Activated CD4-positive, alpha-beta T cell treated with anti-CD3 and anti-CD28 coated beads for 36 hours (primary cell): ENCODE data around the gene C19orf25. TPM values are rescaled to one million over a fixed set of nuclear protein-coding genes. Genes with fewer than 3 reads are reported as not detected.

ENCODE experiments used
- total RNA-seq, 2 experiments: library from RNA; stranded (reverse); gene quantifications; one replicate each; pipeline ENCODE4 v1.2.3, GENCODE V29; 2021

The C19orf25 gene
- total RNA-seq, 2 experiments from 2014 or later: 19.9 to 26.9 TPM

Other genes with a start within 250 kb of the C19orf25 start
- gene CBARP, start 241.2 kb downstream of the C19orf25 start, total RNA-seq: 1 to 10 TPM in 1 of 2 experiments, under 1 TPM in 1; 0.82 to 1.1 TPM
- gene ATP5F1D, start 237.5 kb downstream of the C19orf25 start, total RNA-seq: 100 to 1,000 TPM; 161 to 180 TPM
- gene MIDN, start 230.6 kb downstream of the C19orf25 start, total RNA-seq: 10 to 100 TPM; 46.5 to 47.9 TPM
- 100 to 1,000 TPM; 123 to 188 TPM for gene CIRBP, start 209.9 kb downstream of the C19orf25 start, total RNA-seq
- gene FAM174C, start 203.7 kb downstream of the C19orf25 start, total RNA-seq: 10 to 100 TPM; 75.3 to 88.3 TPM
- not detected for gene EFNA2, start 193.3 kb downstream of the C19orf25 start, total RNA-seq
- 100 to 1,000 TPM in 1 of 2 experiments, 10 to 100 TPM in 1; 93.4 to 113 TPM for gene NDUFS7, start 95.3 kb downstream of the C19orf25 start, total RNA-seq
- 10 to 100 TPM; 30.4 to 31.5 TPM for gene GAMT, start 77.7 kb downstream of the C19orf25 start, total RNA-seq
- 100 to 1,000 TPM; 248 to 347 TPM for gene DAZAP1, start 71.6 kb downstream of the C19orf25 start, total RNA-seq
- 1,000 to 10,000 TPM; 1,716 to 1,858 TPM for gene RPS15, start 40.8 kb downstream of the C19orf25 start, total RNA-seq
- gene APC2, start 29.1 kb downstream of the C19orf25 start, total RNA-seq: under 1 TPM; 0.09 to 0.14 TPM
- 1 to 10 TPM; 1.8 to 3.9 TPM for gene PCSK4, start 11.1 kb upstream of the C19orf25 start, total RNA-seq
- gene REEP6, start 12.0 kb upstream of the C19orf25 start, total RNA-seq: 1 to 10 TPM; 2.1 to 2.7 TPM
- gene ADAMTSL5, start 33.8 kb upstream of the C19orf25 start, total RNA-seq: 1 to 10 TPM; 2.5 to 3.8 TPM
- not detected for gene PLK5, start 44.9 kb upstream of the C19orf25 start, total RNA-seq
- 1 to 10 TPM; 6.2 to 6.7 TPM for gene MEX3D, start 89.1 kb upstream of the C19orf25 start, total RNA-seq
- gene MBD3, start 113.7 kb upstream of the C19orf25 start, total RNA-seq: 10 to 100 TPM; 68.9 to 87.5 TPM
- 100 to 1,000 TPM; 152 to 226 TPM for gene UQCR11, start 126.2 kb upstream of the C19orf25 start, total RNA-seq
- gene TCF3, start 173.4 kb upstream of the C19orf25 start, total RNA-seq: 100 to 1,000 TPM; 115 to 133 TPM